PC-3 (cell line): ENCODE data around the gene STX18. TPM values are rescaled to one million over a fixed set of nuclear protein-coding genes. Genes with fewer than 3 reads are reported as not detected.

Experiments used
- ATAC-seq: fragments of 200-7000 bp; cut with Tn5 transposase; 2 replicates; pipeline ENCODE4 v1.9.1; 2020; ENCODE audit warnings: mild to moderate bottlenecking, moderate library complexity
- BruUV-seq: library from RNA; stranded (reverse); fragments of 400-500 nt; replicated peaks from 2 replicates; lab custom pipeline; 2021; lab: Mats Ljungman, UMichigan
- CTCF ChIA-PET: fragments of 300-600 bp; sonication (Branson Sonifier 250); formaldehyde crosslinking; loops from one replicate; lab custom pipeline; 2022; ENCODE audit warnings: antibody characterized with exemption; lab: Charles Lee
- POLR2A ChIA-PET: fragments of 300-600 bp; sonication (Branson Sonifier 250); formaldehyde crosslinking; loops from one replicate; lab custom pipeline; 2022; ENCODE audit warnings: antibody characterized with exemption; ENCODE audit not compliant: unreplicated experiment; lab: Charles Lee
- DNase-seq: peaks from one replicate; pipeline ENCODE4 v3.0.0-alpha.2; 2015
- H2AFZ ChIP-seq: fragments of 300-600 bp; sonication (generic); 2 replicates; pipeline ENCODE4 v1.6.0; 2016; ENCODE audit warnings: antibody characterized with exemption, low read length
- H3F3A ChIP-seq: fragments of 300-600 bp; sonication (generic); one replicate; pipeline ENCODE4 v1.6.0; 2017; ENCODE audit warnings: antibody characterized with exemption, low read length, control low read depth, mild to moderate bottlenecking; ENCODE audit not compliant: unreplicated experiment
- H3K27ac ChIP-seq: fragments of 300-600 bp; sonication (generic); 2 replicates; pipeline ENCODE4 v1.5.1; 2016; ENCODE audit warnings: mild to moderate bottlenecking, low read length
- H3K27me3 ChIP-seq: fragments of 300-600 bp; sonication (generic); 2 replicates; pipeline ENCODE4 v1.6.1; 2016; ENCODE audit warnings: low read length, mixed read lengths
- H3K36me3 ChIP-seq: fragments of 300-600 bp; sonication (generic); 2 replicates; pipeline ENCODE4 v1.6.1; 2016; ENCODE audit warnings: low read depth, mixed run types, low read length, mixed read lengths
- H3K4me1 ChIP-seq: fragments of 300-600 bp; sonication (generic); 2 replicates; pipeline ENCODE4 v1.5.1; 2016; ENCODE audit warnings: low read length; ENCODE audit not compliant: insufficient read depth
- H3K4me2 ChIP-seq: fragments of 300-600 bp; sonication (generic); 2 replicates; pipeline ENCODE4 v1.6.0; 2016; ENCODE audit warnings: low read length
- H3K4me3 ChIP-seq: fragments of 300-600 bp; sonication (generic); 2 replicates; pipeline ENCODE4 v1.5.1; 2016; ENCODE audit warnings: mild to moderate bottlenecking, low read length, mixed read lengths
- H3K79me2 ChIP-seq: fragments of 300-600 bp; sonication (generic); 2 replicates; pipeline ENCODE4 v1.6.1; 2017; ENCODE audit warnings: low read length, mixed read lengths
- H3K9ac ChIP-seq: fragments of 300-600 bp; sonication (generic); 2 replicates; pipeline ENCODE4 v1.6.0; 2016; ENCODE audit warnings: mild to moderate bottlenecking, low read length
- H3K9me2 ChIP-seq: fragments of 300-600 bp; sonication (generic); replicated peaks from 2 replicates; pipeline ENCODE4 v1.6.1; 2016; ENCODE audit warnings: mixed run types, low read length, mixed read lengths
- H3K9me3 ChIP-seq: fragments of 300-600 bp; sonication (generic); 2 replicates; pipeline ENCODE4 v1.6.1; 2016; ENCODE audit warnings: low read length, mixed read lengths
- H4K20me1 ChIP-seq: fragments of 300-600 bp; sonication (generic); 2 replicates; pipeline ENCODE4 v1.6.1; 2016; ENCODE audit warnings: low read length, mixed read lengths
- EZH2 ChIP-seq: fragments of 300-600 bp; sonication (generic); IDR thresholded peaks from one replicate; pipeline ENCODE4 v1.6.1; 2017; ENCODE audit warnings: antibody characterized with exemption, mild to moderate bottlenecking, low read length; ENCODE audit not compliant: unreplicated experiment
- EZH2phosphoT487 ChIP-seq: fragments of 300-600 bp; sonication (generic); IDR thresholded peaks from 2 replicates; pipeline ENCODE4 v1.6.1; 2018; ENCODE audit warnings: mild to moderate bottlenecking, antibody characterized with exemption, low read length, borderline replicate concordance
- intact Hi-C: fragments of 100-400 bp; cut with micrococcal nuclease; formaldehyde crosslinking; loops from 2 replicates; pipeline ENCODE4 v1.9.0; 2023
- total RNA-seq: library from RNA; depleted of rRNA; stranded (reverse); fragments of >200 nt; gene quantifications from 2 replicates; pipeline ENCODE4 v1.2.3, GENCODE V29; 2014
- TF ChIP-seq, protein P1 (sequence below): fragments of 300-600 bp; sonication (generic); conservative IDR thresholded peaks from 2 replicates; pipeline ENCODE4 v1.5.1; 2017; ENCODE audit warnings: antibody characterized with exemption, low read depth, mild to moderate bottlenecking, low read length

Gene STX18
- total RNA-seq, 1 experiment from 2014 or later, result 25.0 TPM

DNA sequence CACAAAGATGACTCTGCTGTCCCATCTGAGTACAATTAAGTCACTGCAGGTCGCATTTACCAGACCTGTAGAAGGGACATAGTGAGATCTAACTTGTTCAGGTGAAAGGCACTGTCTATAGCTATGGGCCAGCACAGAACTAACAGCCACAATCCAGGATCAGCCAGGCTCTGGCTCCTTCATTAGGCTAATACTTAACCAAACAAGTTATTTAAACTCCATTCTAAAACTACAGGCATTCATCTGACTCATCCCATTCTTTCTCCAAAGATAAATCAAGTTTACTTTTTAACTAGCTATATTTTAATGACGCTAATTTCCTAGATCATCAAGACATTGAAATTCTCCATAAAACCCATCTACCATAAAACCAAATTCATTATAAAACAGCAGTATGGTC lies 62.5 kb downstream of the STX18 start:
- POLR2A ChIA-PET, result no interaction called here

DNA sequence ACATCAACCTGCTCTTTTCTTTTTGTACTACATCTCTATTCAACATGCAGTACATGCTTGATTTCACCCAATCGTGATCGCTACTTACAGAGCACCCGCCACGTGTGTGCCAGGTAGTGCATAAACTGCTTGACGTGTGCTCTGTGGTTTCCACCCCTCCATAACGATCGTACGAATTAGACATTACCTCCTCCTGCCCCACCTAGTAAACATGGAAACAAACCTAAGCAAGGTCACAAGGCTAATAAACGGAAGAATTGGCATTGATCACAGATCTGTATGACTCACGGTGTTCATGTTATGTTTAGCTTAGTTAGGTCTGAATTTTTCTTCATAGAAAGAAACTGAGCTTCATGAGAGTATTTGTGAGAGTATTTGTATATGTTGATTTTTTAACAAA lies 64.1 kb downstream of the STX18 start:
- Histone ChIP-seq H3K9ac (peak overlapping the region; percentile 22; the same call in 1 of the 2 replicates), H3K9me3 (no peaks in the 10 kb centered on the region), H2AFZ (peak overlapping the region; percentile 46), H3K4me2 (peak overlapping the region; percentile 57), H3K4me3 (no peak overlapping the region; the same call in 1 of the 2 replicates), H3K4me1 (peaks cover 22% of the 10 kb centered on the region), H3K27me3 (no peaks in the 10 kb centered on the region), H3K36me3 (no peaks in the 10 kb centered on the region), H3K79me2 (peaks cover 43% of the 10 kb centered on the region), H3K9me2 (no peaks in the 10 kb centered on the region), H3F3A (no peaks in the 10 kb centered on the region), H4K20me1 (no peaks in the 10 kb centered on the region), H3K27ac (peak overlapping the region; percentile 50)
- DNase-seq, result peak; percentile 69
- CTCF ChIA-PET, result interaction anchor here (0.7 kb wide), 1 partner anchor 359 kb away, joined by 6 read pairs; no protein-coding TSS in a partner anchor
- POLR2A ChIA-PET, result no interaction called here
- ATAC-seq, result peak; percentile 74
- intact Hi-C loops, result no loop called here
- TF ChIP-seq EZH2 (no peak), EZH2phosphoT487 (no peak)
- TF ChIP-seq, protein P1, sequence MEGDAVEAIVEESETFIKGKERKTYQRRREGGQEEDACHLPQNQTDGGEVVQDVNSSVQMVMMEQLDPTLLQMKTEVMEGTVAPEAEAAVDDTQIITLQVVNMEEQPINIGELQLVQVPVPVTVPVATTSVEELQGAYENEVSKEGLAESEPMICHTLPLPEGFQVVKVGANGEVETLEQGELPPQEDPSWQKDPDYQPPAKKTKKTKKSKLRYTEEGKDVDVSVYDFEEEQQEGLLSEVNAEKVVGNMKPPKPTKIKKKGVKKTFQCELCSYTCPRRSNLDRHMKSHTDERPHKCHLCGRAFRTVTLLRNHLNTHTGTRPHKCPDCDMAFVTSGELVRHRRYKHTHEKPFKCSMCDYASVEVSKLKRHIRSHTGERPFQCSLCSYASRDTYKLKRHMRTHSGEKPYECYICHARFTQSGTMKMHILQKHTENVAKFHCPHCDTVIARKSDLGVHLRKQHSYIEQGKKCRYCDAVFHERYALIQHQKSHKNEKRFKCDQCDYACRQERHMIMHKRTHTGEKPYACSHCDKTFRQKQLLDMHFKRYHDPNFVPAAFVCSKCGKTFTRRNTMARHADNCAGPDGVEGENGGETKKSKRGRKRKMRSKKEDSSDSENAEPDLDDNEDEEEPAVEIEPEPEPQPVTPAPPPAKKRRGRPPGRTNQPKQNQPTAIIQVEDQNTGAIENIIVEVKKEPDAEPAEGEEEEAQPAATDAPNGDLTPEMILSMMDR, result no peak
- no TSS peak for BruUV-seq

More for the DNA sequence above, 62.5 kb downstream of the STX18 start:
- no peaks in the 10 kb centered on the region for H3K27me3 ChIP-seq
- H3F3A ChIP-seq, result no peaks in the 10 kb centered on the region
- H3K4me1 ChIP-seq, result peaks cover 15% of the 10 kb centered on the region
- H3K4me3 ChIP-seq, result no peak overlapping the region
- intact Hi-C loops, result no loop called here
- TF ChIP-seq EZH2phosphoT487, result no peak
- H3K79me2 ChIP-seq, result peaks cover 34% of the 10 kb centered on the region
- no peaks in the 10 kb centered on the region for H3K36me3 ChIP-seq
- H4K20me1 ChIP-seq, result no peaks in the 10 kb centered on the region
- H3K27ac ChIP-seq, result no peak overlapping the region
- H3K9ac ChIP-seq, result no peak overlapping the region
- no TSS peak for BruUV-seq
- no peaks in the 10 kb centered on the region for H3K9me3 ChIP-seq
- no peak overlapping the region for H3K4me2 ChIP-seq
- CTCF ChIA-PET, result interaction anchor here (0.7 kb wide), 1 partner anchor 9 kb away, joined by 3 read pairs; no protein-coding TSS in a partner anchor
- no peaks in the 10 kb centered on the region for H3K9me2 ChIP-seq
- DNase-seq (no peak), ATAC-seq (no peak)
- no peak overlapping the region for H2AFZ ChIP-seq

- Histone ChIP-seq H3K9ac (peak overlapping the region; percentile 22; the same call in 1 of the 2 replicates), H3K4me1 (peaks cover 22% of the 10 kb centered on the region), H3K27ac (peak overlapping the region; percentile 50), H3K36me3 (no peaks in the 10 kb centered on the region), H3K4me3 (no peak overlapping the region; the same call in 1 of the 2 replicates), H3K9me2 (no peaks in the 10 kb centered on the region), H3F3A (no peaks in the 10 kb centered on the region), H4K20me1 (no peaks in the 10 kb centered on the region), H3K79me2 (peaks cover 46% of the 10 kb centered on the region), H3K4me2 (peak overlapping the region; percentile 57), H3K9me3 (no peaks in the 10 kb centered on the region), H2AFZ (peak overlapping the region; percentile 46), H3K27me3 (no peaks in the 10 kb centered on the region)
- no peak; the same call in 1 of the 2 replicates for ATAC-seq
- intact Hi-C loops, result no loop called here
- no peak for DNase-seq
- ChIA-PET CTCF (interaction anchor here (0.7 kb wide), 1 partner anchor 359 kb away, joined by 6 read pairs; no protein-coding TSS in a partner anchor), POLR2A (no interaction called here)
- TF ChIP-seq EZH2phosphoT487 (no peak), EZH2 (no peak)
- TF ChIP-seq, protein P1, result no peak
- BruUV-seq, result TSS peak; percentile 44
Observed at GRCh38 chr4:4477391-4477790, 64.5 kb downstream of the STX18 start.
